GM18502 (cell line): ENCODE measurements around the gene ATXN7L1.

Experiments
- ATAC-seq: cut with Tn5 transposase; IDR thresholded peaks from one replicate; pipeline ENCODE4 v1.9.1; 2021; ENCODE audit warnings: mild to moderate bottlenecking; ENCODE audit not compliant: unreplicated experiment, poor library complexity

Gene ATXN7L1

GRCh38 chr7:105759670-105760550 is 116.5 kb downstream of the ATXN7L1 start:
- no peak for ATAC-seq

GRCh38 chr7:105756367-105756766 is 120.0 kb downstream of the ATXN7L1 start:
- no peak for ATAC-seq

- no peak for ATAC-seq
Observed at GRCh38 chr7:105752671-105753275, 123.6 kb downstream of the ATXN7L1 start.

GRCh38 chr7:105751054-105751453 is 125.3 kb downstream of the ATXN7L1 start:
- no peak for ATAC-seq

DNA sequence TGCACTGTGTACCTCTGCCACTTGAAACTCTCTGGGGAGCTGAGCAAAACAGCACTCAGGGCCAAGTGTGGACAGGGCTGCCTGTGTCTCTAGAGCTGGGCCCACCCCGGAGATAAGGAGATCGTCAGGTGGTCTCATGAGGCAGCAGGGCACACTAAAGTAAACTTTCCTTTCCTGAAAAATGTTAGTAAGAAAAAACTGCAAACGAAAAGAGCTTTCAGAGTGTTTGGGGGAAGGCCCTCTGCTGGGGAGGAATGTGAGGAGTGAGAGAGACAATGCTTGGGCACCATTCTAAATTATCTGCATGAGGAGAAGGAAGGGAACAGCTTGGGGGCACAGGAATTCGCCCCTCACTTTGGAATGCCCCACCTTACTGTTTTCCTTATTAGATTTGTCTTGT is 127.7 kb downstream of the ATXN7L1 start:
- ATAC-seq: no peak

GRCh38 chr7:105745681-105746330 is 130.6 kb downstream of the ATXN7L1 start:
- no peak for ATAC-seq

DNA sequence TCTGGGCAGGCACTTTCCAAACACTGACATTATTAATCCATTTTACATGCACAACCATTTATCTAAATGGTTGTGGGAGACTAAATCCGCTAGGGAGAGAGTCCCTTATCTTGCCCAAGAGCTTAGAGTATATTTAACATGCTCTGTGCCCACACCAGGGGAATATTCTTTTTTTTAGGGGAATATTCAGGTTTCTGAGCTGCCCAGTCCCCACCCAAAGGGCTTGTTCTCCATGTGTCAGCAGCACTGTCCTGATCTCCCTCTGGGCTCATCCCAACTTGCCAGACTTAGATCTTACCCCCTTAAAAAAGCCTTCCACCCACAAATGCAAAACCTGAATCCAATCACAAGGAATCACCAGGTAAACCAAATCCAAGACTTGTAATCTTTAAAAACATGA is 132.1 kb downstream of the ATXN7L1 start:
- ATAC-seq: no peak

DNA sequence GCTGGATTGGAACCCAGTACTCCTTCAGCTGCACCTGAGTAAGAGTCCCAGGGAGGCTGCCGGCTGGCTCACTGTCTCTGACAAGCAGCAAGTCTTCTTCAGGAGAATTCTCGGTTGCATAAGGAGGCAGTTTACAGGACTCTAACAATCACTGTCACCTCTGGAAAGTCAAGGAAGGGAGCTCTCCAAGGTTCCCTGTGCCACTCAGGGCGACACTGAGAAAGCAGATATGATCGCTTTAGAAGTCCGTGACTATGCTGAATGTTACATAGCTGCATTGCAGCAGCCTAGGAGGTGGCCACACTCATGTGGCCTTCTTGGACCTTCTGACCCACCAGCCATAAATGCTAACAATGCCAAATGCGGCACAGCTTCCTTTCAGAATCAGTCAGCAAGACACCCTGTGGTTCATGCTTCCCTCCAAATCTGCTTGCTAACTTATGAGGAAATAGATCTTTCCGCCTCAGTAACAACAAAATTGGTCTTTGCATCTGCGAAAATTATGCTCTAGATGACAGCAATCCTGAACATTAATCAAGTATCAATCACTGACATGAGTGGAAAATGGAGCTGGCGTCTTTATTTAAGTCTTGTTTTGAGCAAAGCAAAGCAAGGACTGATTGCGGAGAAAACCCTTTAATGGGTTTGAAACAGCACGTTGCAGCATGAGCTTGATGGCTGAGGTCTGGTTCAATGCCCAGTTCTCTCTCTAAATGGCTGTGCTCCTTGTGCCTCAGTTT is 132.9 kb downstream of the ATXN7L1 start:
- no peak for ATAC-seq

- ATAC-seq: no peak
Observed at GRCh38 chr7:105742787-105743186, 133.6 kb downstream of the ATXN7L1 start.

DNA sequence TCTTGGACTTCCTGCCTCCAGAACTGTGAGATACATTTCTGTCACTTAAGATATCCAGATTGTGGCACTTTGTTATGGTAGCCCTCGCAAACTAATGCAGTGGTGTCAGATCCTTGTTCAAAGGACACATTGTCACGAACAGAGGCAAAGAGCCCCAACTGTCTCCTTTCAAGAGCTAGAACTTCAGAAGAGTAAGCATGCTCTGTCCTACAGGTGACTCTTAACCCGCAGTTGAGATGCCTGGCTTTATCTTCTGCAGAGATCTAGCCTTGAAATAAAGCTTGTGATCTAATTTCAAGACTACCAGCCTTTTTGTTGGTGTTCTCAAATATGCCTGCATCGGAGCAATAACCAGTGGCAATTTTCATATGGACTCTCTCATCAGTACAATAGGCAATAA is 134.4 kb downstream of the ATXN7L1 start:
- ATAC-seq: no peak

- ATAC-seq: no peak
Observed at GRCh38 chr7:105738133-105738532, 138.3 kb downstream of the ATXN7L1 start.

GRCh38 chr7:105734233-105734632 is 142.2 kb downstream of the ATXN7L1 start:
- ATAC-seq: no peak

DNA sequence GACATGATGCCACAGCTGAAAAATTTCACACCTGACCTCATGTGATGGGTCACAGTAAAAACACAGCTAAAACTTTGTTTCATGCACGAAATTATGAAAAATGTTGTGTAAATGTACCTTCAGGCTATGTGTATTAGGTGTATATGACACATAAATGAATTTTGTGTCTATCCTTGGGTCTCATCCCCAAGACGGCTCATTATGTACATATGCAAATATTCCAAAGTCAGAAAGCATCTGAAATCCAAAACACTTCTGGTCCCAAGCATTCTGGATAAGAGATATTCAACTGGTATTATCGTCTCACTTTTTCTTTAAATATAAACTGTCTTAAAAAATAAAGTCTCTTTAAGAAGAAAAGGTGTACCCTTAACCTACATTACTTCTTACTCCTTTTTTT is 145.4 kb downstream of the ATXN7L1 start:
- ATAC-seq: no peak

DNA sequence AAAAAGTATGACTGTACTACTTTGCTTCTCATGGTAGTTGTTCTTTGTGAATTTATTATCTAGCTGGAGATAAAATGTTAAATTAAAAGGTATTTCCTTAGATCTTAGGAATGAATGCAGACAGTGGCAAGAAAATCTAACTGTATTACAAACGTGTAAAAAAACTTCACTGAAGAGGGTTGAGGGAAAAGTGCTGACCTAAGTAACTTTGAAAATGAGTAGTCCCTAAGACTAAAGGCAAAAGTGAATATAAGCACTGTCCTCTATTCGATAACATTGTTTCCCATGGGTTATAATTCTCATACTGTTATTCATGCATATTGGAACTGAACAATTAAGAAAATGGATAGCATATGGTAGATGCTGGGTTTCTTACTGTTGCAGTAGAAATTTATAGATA is 148.4 kb downstream of the ATXN7L1 start:
- ATAC-seq: no peak

DNA sequence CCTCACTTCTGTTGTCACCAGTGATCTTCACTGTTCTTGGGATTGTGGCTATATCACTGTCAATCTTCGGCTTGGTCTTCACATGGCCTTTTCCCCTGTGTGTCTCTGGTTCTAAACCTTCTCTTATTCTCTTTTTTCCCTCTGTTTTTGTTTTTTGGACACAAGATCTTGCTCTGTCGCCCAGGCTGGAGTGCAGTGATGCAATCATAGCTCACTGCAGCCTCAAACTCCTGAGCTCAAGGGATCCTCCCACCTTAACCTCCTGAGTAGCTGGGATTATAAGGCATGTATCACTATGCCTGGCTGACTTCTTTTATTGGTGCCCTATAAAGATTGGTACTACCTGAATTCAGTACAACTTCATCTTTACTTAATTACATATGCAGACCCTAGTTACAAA is 151.7 kb downstream of the ATXN7L1 start:
- ATAC-seq: no peak

GRCh38 chr7:105723572-105723971 is 152.8 kb downstream of the ATXN7L1 start:
- no peak for ATAC-seq

DNA sequence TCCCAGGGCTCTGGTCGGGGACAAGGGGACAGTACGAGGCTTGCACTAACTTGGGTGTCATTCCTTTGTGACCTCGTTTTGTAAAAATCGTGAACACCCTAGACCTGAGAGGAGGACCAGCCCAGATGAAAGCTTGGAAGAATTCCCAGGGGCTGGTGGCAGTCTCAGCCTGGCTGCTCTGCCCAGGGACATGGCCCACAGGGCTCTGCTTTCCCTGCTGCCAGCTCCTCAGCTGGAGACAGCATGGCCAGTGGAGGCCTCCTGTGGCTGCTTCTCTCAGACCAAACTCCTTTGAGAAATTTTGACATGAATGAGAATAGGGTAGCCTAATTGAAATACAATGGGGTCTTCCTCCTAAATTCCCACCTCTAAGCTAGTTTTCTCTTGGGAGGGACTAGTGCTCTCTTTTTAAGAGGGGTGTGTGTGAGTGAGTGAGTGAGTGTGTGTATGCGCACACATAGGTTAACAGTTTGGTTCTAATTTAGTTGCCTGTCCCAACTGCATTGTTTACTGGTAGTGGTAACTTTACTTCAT is 154.8 kb downstream of the ATXN7L1 start:
- no peak for ATAC-seq

GRCh38 chr7:105719919-105720318 is 156.5 kb downstream of the ATXN7L1 start:
- ATAC-seq: no peak

DNA sequence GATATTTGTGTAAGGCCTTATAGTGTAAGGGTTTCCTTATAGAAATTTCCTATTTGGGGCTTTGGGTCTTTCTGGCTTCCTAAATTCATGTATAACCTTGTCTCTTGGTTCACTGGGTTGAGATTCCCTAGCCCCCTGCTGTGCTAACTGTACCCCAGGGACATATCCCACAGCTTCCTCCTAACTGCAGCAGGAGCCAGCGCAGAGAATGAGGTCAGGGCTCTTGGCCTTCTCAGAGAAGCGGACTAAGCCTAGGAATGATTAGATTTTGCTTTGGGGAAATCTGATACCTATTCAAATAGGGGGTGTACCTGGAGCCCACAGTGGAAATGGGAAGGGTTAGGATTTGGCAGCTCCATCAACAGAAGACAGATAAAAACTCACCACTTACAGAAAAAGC is 157.0 kb downstream of the ATXN7L1 start:
- ATAC-seq: no peak

GRCh38 chr7:105718511-105718925 is 157.9 kb downstream of the ATXN7L1 start:
- ATAC-seq: no peak
